ENCODE data around the gene VWA5B1.
"Not testable (repeated sequence)": the region's sequence is repeated elsewhere in the genome, so short reads cannot be mapped to it uniquely, and the experiment has no call there.

VWA5B1 gene

DNA sequence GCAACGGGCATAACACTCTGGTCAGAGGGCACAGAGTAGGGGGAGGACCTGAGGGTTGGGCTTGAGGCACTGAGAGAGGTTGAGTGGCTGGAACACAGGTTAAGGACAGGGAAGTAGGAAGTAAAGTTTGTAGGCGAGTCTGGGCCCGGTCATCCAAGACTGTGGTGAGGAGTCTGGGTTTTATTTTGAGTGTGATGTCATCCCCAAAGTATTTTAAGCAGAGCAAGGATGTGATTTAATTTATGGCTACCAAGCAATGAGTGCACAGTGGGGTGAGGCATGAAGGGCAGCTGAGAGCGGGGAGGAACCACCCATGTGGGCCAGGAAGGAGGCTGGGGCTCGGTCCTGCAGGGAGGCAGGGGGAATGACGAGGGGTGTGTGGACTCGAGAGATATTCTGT is 11.2 kb upstream of the VWA5B1 start:
- DNase-seq = no peak

DNA sequence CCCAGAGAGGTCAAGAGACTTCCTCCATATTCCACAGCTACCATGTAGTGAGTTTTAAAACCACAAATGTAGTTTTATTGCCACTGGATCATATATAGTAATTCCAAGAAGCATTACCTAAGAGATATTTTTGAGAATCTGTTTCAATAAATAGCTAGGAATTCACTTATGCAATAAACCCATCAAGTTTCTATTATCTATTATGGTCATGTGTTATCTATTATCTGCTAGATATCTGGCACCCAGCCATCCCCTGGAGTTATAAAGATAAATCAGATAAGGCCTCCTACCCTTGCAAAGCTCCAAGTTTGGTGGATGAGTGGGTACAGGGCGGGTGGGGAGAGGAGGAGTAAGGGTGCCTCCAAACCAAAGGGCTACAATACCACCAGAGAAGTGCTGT is 10.3 kb upstream of the VWA5B1 start:
- no peak for DNase-seq

DNA sequence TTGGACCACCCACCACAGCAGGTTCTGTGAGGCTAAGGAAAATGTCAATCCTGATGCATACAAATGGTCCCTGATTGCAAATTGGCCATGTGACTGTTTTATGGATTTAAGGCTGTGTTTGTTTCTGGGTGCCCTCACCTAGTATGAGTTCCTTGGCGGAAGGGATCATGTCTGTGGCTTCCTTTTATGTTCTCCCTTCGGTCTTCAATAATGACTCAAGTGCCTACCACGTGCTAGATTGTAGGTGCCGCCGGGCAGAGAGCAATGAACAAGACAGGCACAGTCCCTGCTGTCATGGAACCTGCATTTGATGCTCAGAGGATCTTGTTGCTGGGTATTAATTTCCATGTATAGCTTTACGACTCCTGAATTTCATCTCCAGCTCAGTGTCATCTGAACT is 9.8 kb upstream of the VWA5B1 start:
- DNase-seq = no peak

DNA sequence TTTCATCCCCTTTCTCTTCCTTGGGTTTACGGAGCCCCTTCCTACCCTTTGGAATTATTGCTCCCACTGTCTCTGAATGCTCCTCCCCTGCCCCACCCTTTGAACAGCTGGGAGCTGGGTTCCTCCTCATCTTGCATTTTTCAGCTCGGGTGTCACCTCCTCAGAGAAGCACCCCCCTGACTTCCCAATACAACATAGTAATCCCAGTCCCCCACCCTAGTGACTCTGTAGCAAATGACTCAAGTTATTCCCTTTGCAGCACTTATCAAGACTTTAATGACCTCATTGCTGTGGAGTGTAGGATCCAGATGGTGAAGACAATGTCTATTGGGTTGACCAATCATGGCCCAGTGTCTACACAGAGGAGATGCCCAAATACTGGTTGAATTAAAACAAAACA is 8.9 kb upstream of the VWA5B1 start:
- no peak for DNase-seq

DNA sequence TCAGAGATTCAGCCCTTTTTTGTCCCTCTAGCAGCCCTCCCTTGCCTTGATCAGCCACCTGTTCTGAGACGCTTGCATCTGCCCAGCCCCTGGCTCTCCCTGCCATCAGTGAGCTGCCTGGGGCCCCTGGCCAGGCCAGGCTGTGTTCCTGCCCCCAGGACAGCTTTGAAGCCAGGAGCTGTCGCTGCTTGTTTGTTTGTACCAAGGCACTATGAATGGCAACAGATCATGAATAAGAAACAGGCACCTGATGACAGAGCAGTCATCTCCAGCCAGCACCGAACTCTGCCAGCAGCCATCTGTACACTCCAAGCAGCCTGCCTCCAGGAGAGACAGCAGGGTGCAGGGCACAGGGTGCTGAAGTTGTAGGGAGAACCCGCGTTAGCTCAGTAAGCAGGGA is 8.1 kb upstream of the VWA5B1 start:
- no peak for DNase-seq

DNA sequence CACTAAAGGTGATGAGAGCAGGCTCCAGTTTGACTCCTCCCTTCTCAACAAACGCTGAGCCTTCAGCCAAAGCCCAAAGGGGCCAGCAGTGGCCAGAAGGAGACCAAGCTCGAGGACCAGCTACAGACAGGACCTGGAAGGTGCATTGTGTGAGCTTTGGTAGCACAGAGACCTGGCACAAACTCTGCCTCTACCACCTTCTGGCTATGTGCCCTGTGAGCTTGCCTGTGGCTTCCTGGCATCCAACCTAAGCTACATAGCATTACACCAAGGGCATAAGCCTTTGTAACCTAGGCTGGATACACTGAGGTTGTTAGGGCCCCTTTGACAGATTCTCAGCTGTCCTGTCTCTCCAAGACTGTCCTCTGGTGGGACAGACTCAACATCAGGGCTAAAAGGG is 6.6 kb upstream of the VWA5B1 start:
- no peak for DNase-seq

DNA sequence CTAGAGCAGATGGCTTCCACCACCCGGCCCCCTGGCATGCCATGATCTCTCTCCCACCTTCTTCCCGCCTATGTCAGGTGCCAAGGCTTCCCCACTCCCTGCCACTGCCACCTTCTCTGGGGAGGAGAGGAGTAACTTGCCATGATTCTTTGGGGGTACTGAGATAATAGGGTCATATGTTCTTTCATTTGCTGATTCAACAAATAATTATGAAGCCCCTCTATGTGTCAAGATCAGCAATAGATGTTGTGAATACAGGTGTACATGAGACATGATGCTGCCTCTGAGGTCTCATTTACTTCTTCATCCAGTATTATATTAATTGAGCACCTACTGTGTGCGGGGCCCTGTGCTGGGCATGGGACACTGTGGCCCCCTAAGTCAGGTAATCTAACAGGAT is 6.0 kb upstream of the VWA5B1 start:
- DNase-seq = no peak

DNA sequence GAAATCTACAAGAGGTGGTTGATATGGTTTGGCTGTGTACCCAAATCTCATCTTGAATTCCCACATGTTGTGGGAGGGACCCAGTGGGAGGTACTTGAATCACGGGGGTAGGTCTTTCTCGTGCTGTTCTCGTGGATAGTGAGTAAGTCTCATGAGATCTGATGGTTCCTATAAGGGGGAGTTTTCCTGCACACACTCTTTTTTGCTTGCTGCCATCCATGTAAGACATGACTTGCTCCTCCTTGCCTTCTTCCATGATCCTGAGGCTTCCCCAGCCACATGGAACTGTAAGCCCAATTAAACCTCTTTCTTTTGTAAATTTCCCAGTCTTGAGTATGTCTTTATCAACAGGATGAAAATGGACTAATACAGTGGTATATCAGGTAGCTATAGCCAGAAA is 5.2 kb upstream of the VWA5B1 start:
- no peak for DNase-seq

DNA sequence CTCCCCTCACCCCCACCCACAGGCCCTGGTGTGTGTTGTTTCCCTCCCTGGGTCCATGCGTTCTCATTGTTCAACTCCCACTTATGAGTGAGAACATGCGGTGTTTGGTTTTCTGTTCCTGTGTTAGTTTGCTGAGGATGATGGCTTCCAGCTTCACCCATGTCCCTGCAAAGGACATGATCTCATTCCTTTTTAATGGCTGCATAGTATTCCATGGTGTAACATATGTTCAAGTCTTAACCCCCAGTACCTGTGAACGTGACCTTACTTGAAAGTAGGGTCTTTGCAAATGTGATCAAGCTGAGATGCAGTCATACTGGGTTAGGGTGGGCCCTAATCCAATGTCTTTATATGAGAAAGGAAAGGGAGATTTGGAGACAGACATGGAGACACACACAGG is 3.0 kb upstream of the VWA5B1 start:
- not testable (repeated sequence) for DNase-seq

DNA sequence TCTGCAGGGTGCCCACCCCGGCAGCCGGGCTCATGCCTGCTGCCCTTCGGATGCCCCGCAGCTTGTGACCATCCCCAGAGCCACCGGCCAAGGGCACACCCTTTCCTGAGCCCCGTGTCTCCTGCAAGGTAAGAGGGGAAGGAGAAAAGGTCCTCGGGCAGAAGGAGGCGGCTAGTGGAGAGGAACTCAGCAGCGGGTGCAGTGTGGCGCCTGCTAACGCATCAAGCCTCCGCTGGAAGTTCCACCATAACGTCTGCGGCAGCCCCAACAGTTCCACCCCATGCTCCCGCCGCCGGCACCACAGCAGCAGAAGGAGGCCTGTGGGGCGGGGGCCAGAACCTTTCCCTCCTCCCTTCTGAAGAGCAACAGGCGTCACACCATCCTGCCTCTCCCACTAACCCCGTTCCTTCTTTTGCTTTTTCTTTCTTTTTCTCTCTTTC is 990 bp downstream of the VWA5B1 start:
- no peak for DNase-seq

DNA sequence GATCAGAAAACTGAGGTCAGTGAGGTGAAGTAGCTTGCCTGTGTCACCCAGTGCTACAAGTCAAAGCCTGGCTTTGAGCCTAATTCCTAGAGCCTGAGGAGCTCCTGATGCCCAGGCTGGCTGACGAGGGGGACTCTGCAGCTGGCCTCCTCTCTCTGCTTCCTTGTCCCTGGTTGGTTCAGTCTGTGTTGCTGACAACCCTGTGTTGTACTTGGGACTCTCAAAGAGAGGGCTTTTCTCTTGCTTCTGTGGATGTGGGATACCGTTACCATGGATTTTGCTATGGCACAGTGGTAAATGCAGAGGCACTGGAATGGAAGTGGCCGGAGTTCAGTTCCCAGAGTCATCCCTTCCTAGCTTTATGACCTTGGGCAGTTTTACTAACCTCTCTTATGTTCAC is 8.0 kb downstream of the VWA5B1 start:
- no peak for DNase-seq

DNA sequence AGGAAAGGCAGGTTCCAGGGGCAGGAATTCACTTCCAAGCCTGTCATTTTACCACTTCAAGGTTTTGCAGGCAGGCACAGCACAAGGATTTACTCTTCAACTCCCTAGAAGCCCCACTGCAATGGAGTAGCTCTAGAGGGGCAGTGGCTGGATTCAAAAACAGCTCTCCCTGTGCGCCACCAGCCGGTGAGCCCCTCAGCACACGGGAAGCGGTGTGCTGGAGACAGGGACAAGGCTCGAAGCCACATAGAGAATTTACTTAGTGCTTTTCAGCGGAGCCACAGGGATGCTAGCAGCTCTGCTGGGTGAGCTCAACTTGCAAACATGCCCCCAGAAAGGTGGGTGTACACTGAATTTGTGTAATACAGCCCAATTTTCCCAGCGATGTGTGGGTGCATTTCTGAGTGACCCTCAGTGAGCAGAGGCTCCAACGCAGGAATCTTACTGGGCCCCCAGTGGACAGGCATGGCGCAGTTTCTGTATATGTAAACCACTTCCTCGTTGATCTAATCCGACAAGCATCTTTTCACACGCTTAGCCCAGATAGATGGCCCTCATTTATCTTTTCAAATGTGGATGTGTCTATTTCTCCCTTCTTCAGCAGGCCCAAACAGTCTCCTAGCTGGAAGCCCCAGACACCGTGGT is 10.9 kb downstream of the VWA5B1 start:
- no peak for DNase-seq

DNA sequence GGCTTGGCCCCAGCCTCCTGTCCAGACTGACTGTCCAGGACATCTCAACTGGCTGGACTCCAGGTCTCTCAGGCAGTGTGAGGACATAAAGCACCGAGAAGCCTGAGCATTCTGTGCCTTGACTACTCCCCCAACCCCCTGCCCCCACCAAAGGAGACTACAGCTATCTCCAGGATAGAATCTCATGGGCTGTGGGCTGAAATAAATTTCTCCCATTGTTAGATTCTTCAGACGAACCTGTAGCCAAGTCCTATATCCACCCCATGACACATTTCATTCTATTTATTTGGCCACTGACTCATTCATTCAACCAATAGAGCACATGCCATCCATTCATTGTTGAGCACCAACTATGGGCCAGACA is 11.4 kb downstream of the VWA5B1 start:
- DNase-seq = no peak

DNA sequence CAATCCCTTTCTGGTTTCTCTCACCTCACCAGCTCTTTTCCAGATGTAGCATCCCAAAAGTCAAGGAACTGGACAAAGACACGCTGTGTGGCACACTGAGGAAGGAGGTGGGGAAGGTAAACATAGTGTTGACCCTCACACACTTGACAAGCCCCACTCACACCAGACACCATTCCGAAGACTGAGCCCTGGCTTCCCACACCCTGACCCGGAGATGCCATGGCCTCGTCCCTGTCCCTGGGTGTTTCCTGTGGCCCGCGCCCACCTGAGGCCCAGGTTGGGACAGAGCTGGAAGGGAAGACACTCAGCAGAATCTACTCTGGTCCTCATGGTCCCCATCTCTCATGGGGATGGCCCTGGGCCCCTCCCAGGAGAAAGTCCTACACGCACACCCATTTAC is 16.4 kb downstream of the VWA5B1 start:
- DNase-seq = no peak

DNA sequence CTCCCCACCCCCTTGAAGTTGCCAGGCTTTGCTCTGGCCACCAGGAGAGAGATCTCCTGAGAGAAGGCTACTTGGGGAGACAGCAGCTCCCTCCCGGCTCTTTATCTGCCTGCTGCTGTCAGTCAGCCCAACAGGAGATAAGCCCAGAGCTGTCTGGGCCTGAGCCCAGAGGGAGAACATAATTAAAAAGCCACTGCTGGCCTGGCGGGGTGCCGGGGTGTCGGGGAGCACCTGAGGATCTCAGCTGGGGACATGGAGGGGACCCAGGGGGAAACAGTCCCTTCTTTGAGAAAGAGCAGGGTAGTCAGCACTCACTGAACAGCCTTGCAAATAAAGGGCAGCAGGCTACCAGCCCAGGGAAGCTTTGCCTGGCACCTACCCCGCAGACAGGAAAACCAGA is 17.9 kb downstream of the VWA5B1 start:
- DNase-seq = no peak

DNA sequence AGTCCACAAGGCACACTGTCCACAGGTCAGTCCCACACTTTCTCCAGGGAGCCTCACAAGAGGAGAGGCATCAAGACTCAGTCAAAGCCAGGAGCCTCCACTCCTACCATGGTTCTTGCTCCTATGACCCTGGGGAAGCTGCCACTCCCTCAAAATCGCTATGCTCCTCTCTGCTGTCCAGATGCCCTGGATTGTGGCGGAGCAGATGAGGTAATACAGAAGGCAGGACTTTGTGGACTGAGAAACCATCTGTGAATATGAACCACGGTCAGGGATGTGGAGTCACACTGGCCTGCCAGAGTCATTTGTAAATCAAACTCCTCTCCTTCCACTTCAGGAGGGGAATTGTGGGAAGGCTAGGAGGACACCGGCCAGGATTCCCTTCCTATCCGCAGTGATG is 20.6 kb downstream of the VWA5B1 start:
- DNase-seq = no peak

DNA sequence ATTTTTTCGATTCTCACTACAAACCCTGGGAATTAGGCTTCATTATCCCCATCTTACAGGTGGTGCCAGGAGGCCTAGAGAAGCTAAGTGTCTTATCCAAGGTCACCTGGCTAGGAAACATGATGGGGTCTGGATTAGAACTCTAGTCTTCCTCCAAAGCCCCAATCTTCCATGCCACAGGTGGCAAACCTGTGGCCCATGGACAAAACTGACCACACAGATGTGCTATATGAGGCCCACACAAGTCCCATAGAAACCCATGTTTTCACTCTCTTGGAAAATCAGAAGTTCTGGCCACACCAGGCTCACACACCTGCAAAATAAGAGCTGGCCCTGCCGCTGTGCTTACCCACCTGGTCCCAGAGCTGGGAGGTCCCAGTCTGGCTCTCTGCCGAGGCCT is 21.6 kb downstream of the VWA5B1 start:
- DNase-seq = no peak

DNA sequence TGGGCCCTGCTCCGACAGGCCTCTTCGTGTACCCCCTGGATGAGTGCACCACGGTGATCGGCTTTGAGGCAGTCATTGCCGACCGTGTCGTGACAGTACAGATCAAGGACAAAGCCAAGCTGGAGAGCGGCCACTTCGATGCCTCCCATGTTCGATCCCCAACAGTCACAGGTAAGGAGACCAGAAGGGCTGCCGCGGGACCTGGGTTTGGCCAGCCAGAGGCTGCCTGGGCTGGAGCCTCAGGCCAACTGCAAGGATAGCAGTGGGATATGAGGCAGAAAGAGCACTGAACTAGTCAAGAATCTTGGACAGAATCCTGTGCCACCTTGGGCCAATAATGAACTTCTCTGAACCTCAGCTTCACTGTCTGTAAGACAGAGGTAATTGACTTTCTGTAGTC is 22.1 kb downstream of the VWA5B1 start:
- DNase-seq = no peak

DNA sequence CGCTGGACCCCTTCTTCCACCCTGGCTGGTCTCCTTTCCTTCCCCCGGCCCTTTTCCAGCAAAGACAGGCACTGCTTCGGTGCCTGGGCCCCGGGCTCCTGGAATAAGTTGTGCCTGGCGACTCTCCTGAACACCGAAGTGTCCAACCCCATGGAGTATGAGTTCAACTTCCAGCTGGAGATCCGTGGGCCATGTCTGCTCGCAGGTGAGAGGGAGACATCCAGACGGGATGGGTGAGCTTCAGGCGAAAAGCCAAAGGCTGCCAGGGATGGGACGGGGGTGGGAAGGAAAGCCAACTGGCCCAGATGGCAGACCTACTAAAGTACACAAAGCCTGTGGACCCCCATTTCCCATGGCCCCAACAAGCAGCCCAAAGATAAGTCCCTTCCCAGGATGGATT is 26.8 kb downstream of the VWA5B1 start:
- DNase-seq = no peak

DNA sequence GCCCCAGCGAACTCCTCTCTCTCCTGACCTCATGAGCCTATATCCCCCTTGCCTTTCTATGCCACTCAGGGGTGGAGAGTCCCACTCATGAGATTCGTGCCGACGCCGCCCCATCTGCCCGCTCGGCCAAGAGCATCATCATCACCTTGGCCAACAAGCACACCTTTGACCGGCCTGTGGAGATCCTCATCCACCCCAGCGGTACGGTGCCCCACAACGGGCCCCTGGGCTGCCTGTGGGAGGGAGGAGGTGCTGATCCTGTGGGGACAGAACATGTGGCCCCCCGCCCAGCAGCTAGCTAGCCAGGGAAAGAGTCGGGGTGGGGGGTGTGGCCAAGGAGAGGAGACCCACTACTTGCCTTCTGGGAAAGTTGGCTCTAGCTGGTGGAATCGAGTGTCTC is 27.8 kb downstream of the VWA5B1 start:
- no peak for DNase-seq

DNA sequence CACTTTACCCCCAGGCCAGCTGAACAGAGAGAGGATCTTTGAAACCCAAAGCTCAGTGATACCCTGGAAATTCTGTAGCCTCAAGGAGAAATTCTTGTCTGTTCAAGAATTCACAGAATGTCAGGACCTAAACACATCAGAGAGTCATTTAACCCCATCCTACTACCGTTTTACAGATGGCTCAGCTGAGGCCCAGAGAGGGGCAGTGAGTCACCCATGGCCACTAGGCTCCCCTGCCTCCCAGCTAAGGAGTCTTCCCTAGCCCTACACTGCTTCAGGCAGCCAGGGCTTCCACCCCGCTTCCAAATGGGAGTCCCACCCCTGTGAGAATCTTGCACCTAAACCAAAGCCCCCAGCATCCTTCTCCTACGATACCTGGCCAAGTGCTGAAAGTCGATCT is 28.3 kb downstream of the VWA5B1 start:
- DNase-seq = no peak

DNA sequence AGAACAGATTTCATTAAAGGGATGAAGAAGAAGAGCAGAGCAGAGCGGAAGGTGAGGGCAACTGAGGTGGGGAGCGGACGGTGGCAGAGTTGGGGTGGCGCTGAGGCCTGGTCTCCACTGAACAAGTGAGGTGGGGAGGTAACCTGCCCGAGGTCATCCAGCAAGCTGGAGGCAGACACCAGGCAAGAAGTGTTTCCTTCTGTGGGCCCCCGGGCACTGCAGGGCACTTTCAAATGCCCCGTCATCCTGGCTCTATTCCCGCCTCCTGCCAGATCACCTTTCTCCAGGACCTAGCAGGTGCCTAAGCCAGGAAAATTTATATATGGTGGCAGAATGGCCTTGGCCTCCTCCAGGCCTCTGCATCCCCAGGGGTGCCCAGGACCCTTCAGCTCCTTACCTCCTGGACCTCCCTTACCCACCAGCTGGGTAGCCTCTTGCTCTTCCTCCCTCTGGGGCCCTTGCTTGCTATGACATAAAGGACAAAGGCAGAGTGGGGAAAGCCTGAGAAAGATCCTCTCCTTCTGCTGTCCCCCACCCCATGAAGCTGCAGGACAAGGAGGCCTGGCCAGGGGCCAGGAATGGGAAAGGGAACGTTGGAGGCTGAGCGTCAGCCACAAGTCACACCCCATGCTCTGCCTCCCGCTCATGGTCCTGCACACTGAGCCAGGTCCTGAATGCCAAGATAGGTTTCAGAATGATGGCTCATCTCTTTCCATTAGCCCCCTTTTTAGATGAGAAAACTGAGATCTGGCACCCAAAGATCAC is 29.0 kb downstream of the VWA5B1 start:
- DNase-seq = no peak

DNA sequence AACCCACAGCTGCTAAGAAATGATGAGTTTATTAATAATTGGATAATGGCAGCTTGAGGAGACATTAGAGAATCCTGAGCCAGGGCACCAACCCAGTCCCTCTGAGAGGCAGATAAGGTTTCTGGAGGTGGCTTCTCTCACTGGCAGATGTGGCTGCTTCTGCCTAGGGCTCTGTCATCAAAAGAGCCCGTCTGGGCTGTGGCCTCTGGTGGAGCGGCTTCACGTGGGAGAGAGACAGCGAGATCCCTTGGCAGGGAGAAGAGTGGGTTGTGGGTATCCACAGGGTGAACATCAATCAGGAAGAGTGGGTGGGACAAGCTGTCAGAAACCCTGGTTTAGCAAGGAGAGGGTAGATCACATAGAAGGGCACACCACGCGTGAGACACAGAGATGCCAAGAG is 30.0 kb downstream of the VWA5B1 start:
- peak in 1 of 4 experiments; percentile 3 for DNase-seq

DNA sequence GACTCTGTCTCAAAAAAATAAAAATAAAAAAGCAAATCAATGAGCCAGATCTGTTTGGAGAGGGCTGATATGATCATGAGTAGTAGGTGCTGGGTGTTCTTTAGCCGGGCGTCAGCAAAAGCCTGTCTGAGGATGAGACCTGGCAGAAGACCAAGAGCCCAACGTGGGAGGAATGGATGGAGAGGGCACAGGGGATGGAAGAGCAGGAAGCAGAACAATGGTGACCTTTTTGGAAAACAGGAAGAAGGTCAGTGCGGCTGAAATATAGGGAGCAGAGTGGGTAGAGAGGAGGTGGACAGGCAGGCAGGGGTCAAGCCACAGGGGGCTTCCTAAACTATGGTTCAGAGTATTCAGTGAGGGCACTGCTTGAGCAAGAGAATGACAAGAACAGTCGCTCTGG is 30.9 kb downstream of the VWA5B1 start:
- peak; percentile 12 to 35 (median 21) for DNase-seq

Measured in suppressor macrophage (primary cell).